Thyroid gland (tissue), 4 donors: ENCODE data around the gene ZSCAN23.
"Not testable (repeated sequence)": the region's sequence is repeated elsewhere in the genome, so short reads cannot be mapped to it uniquely, and the experiment has no call there.

Source experiments
- CTCF ChIP-seq, 6 experiments: fragments of 200-600 bp in 3 of 6; fragments of 450-650 bp in 3 of 6; sonication (generic) in 3 of 6; IDR thresholded peaks; one replicate each; pipeline ENCODE4 v1.5.1; 2016 to 2019; ENCODE audit warnings: antibody characterized with exemption in 6 of 6, mild to moderate bottlenecking in 2 of 6, inconsistent platforms in 1 of 6, moderate library complexity in 1 of 6
- POLR2A ChIP-seq, 2 donors: fragments of 450-650 bp; IDR thresholded peaks; one replicate each; pipeline ENCODE4 v1.6.1; 2017; ENCODE audit warnings: antibody characterized with exemption in 2 of 2, mild to moderate bottlenecking in 2 of 2, moderate library complexity in 1 of 2

DNA sequence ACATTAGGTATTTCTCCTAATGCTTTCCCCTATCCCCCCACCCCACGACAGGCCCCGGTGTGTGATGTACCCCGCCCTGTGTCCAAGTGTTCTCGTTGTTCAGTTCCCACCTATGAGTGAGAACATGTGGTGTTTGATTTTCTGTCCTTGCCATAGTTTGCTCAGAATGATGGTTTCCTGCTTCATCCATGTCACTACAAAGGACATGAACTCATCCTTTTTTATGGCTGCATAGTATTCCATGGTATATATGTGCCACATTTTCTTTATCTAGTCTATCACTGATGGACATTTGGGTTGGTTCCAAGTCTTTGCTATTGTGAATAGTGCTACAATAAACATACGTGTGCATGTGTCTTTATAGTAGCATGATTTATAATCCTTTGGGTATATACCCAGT lies 39.4 kb downstream of the ZSCAN23 start:
- not testable (repeated sequence) for TF ChIP-seq CTCF, POLR2A (IDR thresholded peaks at IDR 0.05)
